NCI-H510A treated with DMSO at 0.1 percent for 48 hours (cell line): Measurements from ENCODE around the gene SMIM33.
"Not testable (repeated sequence)": the region's sequence is repeated elsewhere in the genome, so short reads cannot be mapped to it uniquely, and the experiment has no call there.

Experiments
- DNase-seq: peaks from one replicate; lab custom pipeline; 2025; lab: John Stamatoyannopoulos, UW

SMIM33 gene

DNA sequence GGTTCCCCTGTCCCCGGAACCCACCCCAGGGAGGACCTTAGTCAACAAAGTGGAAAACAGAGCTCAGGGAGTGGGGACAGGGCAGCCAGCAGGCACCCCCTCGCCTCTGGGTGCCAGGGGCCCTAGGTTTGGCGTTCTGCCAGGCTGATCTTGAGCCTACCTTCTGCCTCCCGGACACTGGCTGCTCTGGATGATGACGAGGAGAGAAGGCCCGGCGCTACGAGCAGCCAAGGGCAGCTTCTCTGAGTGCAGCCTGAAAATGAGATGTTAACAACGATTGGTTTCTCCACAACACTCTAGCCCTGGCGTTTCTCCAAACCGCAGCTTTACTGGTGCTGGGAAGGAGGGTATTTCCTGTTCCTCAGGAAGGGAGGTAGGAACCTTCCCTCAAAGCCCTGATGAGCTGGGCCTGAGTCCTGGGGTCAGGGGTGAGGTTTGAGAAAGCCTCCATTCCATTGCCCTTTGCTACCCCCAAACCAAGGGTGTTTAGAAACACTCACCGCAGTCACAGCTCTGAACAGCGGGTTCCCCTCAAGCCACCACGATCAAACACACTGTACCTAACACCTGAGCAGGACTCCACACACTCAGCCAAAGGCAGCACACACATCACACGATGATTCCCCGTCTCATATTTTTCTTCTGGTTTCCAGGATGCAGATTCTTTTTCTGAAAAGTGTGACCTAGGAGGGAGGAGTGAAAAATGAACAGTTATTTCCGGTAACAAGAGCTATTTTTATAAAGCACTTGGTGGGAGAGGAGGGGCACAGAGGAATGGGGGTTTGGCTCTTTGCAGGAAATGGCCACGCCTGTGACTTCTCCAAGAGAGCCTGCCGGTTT lies 11.5 kb downstream of the SMIM33 start, which contains the start of gene STING1:
Gene STING1, minus strand, starts transcription at position 709 of the 840 bp plus-strand sequence. CDS start 1,054 bp downstream, outside the sequence.
- peak; percentile 86 for DNase-seq

DNA sequence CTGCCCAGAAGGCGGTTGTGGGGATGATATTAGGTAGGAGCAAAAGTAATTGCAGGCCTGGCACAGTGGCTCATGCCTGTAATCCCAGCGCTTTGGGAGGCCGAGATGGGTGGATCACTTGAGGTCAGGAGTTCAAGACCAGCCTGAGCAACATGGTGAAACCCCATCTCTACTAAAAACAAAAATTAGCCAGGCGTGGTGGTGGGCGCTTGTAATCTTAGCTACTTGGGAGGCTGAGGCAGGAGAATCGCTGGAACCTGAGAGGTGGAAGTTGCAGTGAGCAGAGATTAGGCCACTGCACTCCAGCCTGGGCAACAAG lies 12.0 kb downstream of the SMIM33 start:
- not testable (repeated sequence) for DNase-seq

DNA sequence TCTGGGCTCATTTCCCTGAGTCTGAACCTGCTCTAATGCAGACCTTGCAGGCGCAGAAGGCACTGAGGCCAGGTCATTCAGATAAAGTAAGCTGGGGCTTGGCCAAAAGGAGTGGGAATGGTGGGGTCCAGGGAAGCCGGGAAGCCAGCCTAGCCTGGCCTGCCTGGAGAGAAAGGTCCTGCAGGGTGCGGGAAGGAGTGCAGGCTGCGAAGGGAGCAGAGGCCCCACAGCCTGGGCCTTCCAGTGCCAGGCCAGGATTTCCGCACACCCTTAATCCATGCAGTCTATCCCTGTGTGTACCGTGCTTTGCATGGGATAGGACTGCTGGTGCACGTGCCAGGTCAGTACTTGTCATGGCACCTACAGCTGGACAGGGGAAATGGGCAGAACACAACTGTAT lies 15.4 kb downstream of the SMIM33 start:
- DNase-seq: no peak

DNA sequence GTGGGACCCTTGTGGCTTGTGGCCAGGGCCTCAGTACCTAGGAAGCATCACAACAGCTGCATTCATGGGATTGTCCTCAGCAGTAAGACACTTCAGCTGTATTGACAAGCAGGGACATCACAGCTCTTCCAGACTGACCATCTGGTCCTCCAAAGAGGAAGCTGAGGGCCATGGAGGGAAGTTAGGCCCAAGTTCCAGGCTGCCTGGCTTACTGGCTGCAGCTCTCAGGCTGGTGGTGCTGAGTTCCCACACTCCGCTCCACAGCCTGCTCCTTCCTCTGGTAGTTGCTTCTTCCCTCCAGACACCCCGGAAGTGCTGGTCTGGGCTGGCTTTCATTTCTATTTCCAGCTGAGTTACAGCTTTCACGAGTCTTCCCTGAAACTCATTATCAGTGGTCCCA lies 17.5 kb downstream of the SMIM33 start:
- no peak for DNase-seq

DNA sequence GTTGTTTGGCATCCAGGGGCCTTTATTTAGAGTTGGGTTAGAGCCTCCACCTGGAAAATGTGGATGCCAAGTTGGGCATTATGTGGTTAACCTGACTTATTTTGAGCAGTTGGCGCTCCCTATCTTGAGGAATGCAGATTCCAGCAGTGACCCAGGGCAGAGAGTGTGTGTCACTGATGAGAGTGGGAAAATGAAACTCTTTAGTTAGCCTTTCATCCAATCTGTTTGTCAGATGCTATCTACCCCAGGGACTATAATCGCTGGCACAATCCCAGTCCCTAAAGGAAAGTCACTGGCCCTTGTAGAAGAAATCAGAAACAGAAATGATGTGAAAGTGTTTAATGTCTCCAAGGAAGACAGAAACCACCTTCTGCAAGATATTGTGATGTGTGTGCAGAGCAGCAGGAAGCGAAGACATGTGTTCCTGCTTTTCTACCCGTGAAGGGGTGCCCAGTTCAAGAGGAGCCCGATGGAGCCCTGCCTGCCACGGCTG lies 21.9 kb downstream of the SMIM33 start:
- DNase-seq: no peak

DNA sequence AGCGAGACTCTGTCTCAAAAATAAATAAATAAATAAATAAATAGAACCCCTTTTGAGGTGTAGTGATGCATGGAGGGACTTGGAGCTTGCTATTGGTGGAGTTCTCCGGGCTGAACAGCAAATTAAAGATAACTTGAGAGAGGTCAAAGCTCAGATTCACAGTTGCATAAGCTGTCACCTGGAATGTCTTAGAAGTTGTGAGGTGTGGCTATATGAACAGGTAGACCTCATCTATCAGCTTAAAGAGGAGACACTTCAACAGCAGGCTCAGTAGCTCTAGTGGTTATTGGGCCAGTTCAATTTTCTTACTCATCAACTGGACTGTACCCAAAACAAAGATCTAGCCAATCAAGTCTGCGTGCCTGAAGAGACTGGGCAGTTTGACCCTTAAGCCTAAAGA lies 23.5 kb downstream of the SMIM33 start:
- DNase-seq: no peak

DNA sequence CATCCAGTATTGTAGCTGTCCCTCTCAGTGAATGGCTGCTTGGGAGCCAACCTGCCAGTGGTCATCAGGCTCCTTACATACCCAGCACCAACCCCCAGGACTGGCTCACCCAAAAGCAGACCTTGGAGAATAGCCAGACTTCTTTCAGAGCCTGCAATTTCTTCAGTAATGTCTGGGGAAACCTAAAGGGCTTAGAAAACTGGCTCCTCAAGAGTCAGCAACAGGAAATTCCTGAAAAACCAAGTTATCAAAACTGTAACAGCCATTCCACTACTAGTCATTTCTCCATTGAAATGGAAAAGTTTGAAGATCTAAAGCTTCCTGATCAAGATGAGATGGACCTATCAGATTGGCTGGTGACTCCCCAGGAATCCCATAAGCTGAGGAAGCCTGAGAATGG lies 24.0 kb downstream of the SMIM33 start:
- DNase-seq: no peak

DNA sequence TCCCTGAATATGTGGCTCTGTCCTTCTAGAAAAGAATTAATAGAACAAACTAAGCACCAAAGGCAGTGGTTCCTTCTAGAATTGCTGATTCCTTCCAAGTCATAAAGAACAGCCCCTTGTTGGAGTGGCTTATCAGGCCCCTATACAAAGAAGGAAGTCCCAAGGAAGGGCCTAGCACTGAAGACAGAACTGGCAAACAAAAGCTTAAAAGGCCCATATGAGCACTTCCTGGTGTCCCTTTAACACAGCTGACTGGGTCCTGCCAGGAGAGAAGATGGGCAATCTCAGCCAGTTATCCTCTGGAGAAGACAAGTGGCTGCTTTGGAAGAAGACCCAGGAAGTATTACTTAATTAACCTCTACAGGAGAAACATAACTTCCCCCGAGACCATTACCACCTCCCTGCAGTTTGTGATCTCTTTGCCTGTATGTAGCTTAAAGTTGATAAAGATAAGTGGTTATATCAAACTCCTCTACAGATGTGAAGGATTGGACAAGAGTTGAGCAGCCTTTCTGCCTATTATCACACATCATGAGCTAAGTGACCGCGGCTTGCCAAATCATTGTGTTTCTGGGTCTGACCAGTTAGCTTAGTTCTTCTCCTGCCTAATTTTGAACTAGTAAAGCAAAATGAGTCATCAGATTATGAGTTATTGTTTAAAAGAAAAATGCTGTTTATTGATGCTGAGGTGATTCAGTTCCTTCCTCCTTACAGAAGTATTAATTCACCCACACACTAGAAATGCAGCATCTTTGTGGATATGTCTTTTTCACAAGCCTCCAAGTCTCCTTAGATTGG lies 25.0 kb downstream of the SMIM33 start:
- no peak for DNase-seq

DNA sequence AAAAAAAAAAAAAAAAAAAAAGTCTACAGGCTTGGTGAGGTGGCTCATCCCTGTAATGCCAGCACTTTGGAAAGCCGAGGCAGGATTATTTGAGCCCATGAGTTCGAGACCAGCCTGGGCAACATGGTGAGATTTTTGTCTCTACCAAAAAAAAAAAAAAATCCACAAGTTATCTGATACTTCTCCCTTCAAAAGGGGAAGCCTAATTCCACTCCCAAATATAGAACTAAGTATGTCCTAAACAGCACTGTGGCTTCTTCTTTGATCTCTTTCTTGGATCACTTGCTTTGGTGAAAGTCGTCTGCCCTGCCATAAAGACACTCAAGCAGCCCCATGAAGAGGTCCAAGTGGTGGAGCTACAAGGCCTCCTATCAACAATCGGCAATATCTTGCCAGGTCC lies 30.6 kb downstream of the SMIM33 start:
- DNase-seq: no peak

DNA sequence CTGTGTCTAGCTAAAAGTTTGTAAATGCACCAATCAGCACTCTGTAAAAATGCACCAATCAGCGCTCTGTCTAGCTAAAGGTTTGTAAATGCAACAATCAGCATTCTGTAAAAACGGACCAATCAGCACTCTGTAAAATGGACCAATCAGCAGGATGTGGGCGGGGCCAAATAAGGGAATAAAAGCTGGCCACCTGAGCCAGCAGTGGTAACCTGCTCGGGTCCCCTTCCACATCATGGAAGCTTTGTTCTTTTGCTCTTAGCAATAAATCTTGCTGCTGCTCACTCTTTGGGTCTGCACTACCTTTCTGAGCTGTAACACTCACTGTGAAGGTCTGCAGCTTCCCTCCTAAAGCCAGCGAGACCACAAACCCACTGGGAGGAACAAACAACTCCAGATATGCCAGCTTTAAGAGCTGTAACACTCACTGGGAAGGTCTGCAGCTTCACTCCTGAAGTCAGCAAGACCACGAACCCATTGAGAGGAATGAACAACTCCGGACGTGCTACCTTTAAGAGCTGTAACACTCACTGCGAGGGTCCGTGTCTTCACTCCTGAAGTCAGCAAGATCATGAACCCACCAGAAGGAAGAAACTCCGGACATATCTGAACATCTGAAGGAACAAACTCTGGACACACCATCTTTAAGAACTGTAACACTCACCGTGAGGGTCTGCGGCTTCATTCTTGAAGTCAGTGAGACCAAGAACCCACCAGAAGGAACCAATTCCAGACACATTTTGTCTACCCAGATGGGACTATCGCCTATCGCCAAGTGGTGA lies 32.4 kb downstream of the SMIM33 start:
- DNase-seq: not testable (repeated sequence)

DNA sequence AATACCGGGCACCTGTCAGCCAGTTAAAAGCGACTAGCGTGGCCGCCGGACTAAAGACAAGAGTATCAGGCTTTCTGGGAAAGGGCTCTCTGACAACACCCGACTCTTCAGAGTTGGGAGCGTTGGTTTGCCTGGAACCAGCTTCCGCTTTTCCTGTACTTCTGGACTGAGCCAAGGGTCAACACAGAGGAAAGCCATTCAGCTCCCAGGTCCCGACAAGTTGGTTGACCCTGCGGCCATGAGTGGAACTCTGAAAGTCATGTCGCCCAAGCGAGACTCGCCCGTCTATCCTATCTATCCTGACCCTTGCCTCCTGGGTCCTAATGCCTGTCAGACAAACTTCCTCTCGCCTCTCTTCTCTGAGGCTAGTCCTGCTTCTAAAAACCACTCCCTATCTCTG lies 33.1 kb downstream of the SMIM33 start:
- DNase-seq: not testable (repeated sequence)

DNA sequence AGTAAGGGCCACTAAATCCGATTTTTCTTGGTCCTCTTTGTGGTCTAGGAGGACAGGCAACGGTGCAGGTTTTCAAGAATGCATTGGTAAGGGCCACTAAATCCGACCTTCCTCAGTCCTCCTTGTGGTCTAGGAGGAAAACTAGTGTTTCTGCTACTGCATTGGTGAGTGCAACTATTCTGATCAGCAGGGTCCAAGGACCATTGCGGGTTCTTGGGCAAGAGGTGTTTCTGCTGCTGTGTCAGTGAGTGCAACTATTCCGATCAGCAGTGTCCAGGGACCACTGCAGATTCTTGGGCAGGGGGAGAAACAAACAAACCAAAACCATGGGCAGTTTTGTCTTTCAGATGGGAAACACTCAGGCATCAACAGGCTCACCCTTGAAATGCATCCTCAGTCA lies 33.9 kb downstream of the SMIM33 start:
- DNase-seq: not testable (repeated sequence)

DNA sequence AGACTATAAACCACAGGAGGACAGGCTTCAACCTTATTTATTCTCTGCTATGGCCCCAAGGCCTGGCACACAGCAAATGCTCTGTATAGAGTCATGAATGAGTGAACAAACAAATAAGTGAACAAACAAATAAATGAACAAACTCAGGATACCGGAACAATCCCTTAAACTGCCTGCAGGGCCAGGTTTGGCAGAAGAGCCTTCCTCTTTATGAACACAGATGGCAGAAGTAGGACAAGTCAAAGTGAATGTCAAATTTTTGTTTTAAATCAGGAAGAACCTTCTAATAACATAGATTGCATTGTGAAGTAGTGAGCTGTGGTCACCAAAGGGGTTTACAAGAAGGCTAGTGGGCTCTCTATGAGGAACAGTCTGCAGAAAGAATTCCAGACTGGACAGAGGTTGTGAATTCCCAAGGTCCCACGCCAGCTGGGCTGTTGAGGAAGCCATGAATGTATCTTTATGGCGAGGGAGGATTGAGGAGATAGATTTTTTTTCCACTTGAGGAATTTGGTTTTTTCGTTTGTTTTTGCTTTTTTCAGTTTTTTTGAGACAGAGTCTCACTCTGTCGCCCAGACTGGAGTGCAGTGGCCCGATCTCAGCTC lies 42.1 kb downstream of the SMIM33 start:
- DNase-seq: no peak

DNA sequence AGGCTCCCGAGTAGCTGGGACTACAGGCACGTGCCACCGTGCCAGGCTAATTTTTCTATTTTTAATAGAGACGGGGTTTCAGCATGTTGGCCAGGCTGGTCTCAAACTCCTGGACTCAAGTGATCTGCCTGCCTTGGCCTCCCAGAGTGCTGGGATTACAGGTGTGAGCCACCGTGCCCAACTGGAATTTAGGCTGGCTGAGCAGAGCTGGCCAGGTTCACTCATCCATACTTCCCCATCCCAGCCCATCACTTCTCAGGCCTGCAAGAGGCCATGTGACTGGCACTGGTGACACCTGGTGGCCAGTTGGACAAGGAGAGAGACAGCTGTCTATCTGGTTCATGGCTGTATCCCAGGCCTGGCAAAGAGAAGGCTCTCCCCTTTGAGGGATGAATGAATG lies 42.6 kb downstream of the SMIM33 start:
- DNase-seq: peak; percentile 51

DNA sequence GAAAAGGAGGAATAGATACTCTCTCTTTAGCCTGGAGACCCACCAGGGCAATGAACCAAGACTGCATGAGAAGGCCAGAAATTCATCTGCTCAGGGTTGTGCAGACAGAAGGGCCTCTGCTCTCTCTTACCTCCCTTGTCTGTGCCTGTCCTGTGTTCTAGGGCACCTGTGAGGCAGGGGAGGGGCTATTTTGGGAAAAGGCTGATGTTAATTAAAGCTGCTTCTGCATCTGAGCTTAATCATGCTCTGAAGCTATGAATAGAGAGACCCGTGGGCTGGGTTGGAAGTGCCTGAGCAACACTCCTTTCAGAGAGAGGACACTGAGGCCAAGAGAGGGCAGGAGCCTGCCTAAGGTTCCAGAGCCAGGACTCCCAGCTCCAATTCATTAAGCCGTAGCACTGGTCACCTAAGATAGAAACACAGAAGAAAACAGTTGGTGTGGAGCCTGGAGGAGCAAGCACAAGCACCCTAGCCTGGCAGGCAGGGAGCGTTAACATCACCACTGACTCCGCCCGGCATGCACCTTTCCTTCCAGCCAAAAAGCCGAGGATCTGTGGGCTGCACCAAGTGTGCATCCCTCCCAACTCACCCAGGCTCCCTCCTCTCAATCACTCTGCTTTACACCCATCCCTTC lies 43.2 kb downstream of the SMIM33 start:
- no peak for DNase-seq

DNA sequence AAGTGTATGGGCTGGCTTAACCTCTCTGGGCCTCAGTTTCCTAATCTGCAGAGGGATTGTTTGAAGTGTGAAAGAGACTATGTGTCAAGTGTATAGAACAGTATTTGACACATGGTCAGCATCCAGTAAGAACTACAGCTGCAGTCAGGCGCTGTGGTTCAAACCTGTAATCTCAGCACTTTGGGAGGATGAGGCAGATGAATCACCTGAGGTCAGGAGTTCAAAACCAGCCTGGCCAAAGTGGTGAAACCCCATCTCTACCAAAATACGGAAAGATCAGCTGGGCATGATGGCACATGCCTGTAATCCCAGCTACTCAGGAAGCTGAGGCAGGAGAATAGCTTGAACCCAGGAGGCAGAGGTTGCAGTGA lies 43.7 kb downstream of the SMIM33 start:
- no peak for DNase-seq

DNA sequence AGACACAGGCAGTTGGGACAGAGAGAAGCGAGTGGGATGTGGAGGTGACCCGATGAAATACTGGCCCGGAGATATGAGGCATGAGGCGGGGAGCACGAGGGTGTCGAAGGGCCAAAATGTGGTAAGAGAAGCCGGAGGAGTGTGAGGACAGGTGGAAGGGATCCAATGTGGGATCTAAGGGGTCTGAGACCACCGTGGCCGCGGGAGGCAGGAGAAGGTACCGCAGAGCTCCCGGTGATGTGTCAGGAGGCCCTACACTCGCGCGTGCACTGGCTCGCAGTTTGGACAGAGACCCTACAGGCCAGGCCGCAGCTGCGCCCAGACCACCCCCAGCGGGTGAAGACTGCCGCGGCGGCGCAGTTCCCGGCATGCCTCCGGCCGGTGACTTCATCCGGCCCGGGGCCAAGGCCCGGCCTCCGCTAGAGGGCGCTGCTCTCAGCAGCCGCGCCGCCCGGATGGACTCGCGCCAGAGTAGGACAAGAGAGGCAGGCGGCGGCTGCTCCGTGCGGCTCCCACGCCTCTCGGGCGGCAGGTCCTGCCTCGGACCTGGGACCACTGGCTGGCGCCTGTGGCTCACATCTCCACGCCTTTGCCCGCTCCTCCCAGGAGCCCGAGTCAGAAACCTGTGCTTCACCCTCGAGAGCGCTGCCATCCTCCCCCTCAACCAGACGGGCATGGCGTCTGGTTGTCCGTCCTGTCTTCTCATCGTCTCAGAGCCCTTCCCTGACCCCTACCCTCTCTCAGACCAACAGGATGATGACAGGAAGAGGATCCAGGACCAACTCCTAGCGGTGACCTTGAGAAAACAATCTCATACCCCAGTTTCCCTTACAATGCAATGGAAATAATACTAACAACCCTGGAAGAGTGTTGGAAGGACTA lies 47.1 kb downstream of the SMIM33 start:
- peak; percentile 60 for DNase-seq
